Neural cell (in vitro differentiated cells): Measurements from ENCODE around the gene MREG. TPM values are rescaled to one million over a fixed set of nuclear protein-coding genes. Genes with fewer than 3 reads are reported as not detected.

Experiments
- H2AFZ ChIP-seq: fragments of 200-600, 300-800 bp; sonication (generic), shearing (Covaris generic); 2 replicates; pipeline ENCODE4 v1.6.0; 2014; ENCODE audit warnings: low read depth, mild to moderate bottlenecking, antibody characterized with exemption, low read length, moderate library complexity
- H3F3A ChIP-seq: fragments of 200-600 bp; shearing (Covaris generic); 2 replicates; pipeline ENCODE4 v1.6.1; 2016; ENCODE audit warnings: mild to moderate bottlenecking, moderate library complexity, mixed read lengths, antibody characterized with exemption, low read length; ENCODE audit not compliant: insufficient read depth, poor library complexity, severe bottlenecking
- H3K27ac ChIP-seq: fragments of 200-600, 300-800 bp; sonication (generic), shearing (Covaris generic); 2 replicates; pipeline ENCODE4 v1.5.1; 2014; ENCODE audit warnings: mild to moderate bottlenecking, low read length, moderate library complexity
- H3K27me3 ChIP-seq: fragments of 300-800, 200-600 bp; sonication (generic), shearing (Covaris generic); 2 replicates; pipeline ENCODE4 v1.6.0; 2014; ENCODE audit warnings: mild to moderate bottlenecking, low read depth, low read length, moderate library complexity; ENCODE audit not compliant: insufficient read depth
- H3K36me3 ChIP-seq: fragments of 300-800, 200-600 bp; sonication (generic), shearing (Covaris generic); 2 replicates; pipeline ENCODE4 v1.5.1; 2014; ENCODE audit warnings: mild to moderate bottlenecking, antibody characterized with exemption, low read length, moderate library complexity; ENCODE audit not compliant: insufficient read depth
- H3K4me2 ChIP-seq: fragments of 300-800, 200-600 bp; sonication (generic), shearing (Covaris generic); 2 replicates; pipeline ENCODE4 v1.6.0; 2014; ENCODE audit warnings: mild to moderate bottlenecking, low read length
- H3K4me3 ChIP-seq: fragments of 300-800, 200-600 bp; sonication (generic), shearing (Covaris generic); 2 replicates; pipeline ENCODE4 v1.5.1; 2014; ENCODE audit warnings: mild to moderate bottlenecking, low read length, moderate library complexity
- H3K79me2 ChIP-seq: fragments of 200-600 bp; shearing (Covaris generic); replicated peaks from 2 replicates; pipeline ENCODE4 v1.6.0; 2014; ENCODE audit warnings: mild to moderate bottlenecking, low read length, moderate library complexity; ENCODE audit not compliant: insufficient read depth
- H3K9ac ChIP-seq: fragments of 300-800, 200-600 bp; sonication (generic), shearing (Covaris generic); 2 replicates; pipeline ENCODE4 v1.6.1; 2016; ENCODE audit warnings: mild to moderate bottlenecking, low read length, mixed read lengths
- H3K9me2 ChIP-seq: fragments of 200-600 bp; shearing (Covaris generic); 2 replicates; pipeline ENCODE4 v1.6.1; 2016; ENCODE audit warnings: mild to moderate bottlenecking, low read length, mixed read lengths; ENCODE audit not compliant: insufficient read depth
- H3K9me3 ChIP-seq: fragments of 200-600, 300-800 bp; sonication (generic), shearing (Covaris generic); 2 replicates; pipeline ENCODE4 v1.6.1; 2016; ENCODE audit warnings: mild to moderate bottlenecking, mixed run types, low read length, moderate library complexity, mixed read lengths
- H4K20me1 ChIP-seq: fragments of 200-600 bp; shearing (Covaris generic); 2 replicates; pipeline ENCODE4 v1.6.1; 2016; ENCODE audit warnings: mild to moderate bottlenecking, mixed run types; ENCODE audit not compliant: insufficient read depth
- EP300 ChIP-seq: fragments of 450-650 bp; conservative IDR thresholded peaks from 2 replicates; pipeline ENCODE4 v1.6.1; 2014; ENCODE audit warnings: antibody characterized with exemption, mild to moderate bottlenecking, moderate library complexity; ENCODE audit not compliant: poor library complexity, severe bottlenecking
- EZH2 ChIP-seq: fragments of 200-600, 300-800 bp; shearing (Covaris generic), sonication (generic); IDR thresholded peaks from 2 replicates; pipeline ENCODE4 v1.6.1; 2014; ENCODE audit warnings: antibody characterized with exemption, low read length, borderline replicate concordance, mild to moderate bottlenecking; ENCODE audit not compliant: insufficient read depth, poor library complexity, severe bottlenecking
- MXI1 ChIP-seq: fragments of 450-650 bp; conservative IDR thresholded peaks from 2 replicates; pipeline ENCODE4 v1.6.1; 2014; ENCODE audit warnings: antibody characterized with exemption, mild to moderate bottlenecking; ENCODE audit not compliant: poor library complexity, severe bottlenecking
- POLR2AphosphoS5 ChIP-seq: IDR thresholded peaks from 2 replicates; pipeline ENCODE4 v1.6.1; 2012
- RAD21 ChIP-seq: fragments of 450-650 bp; conservative IDR thresholded peaks from 2 replicates; pipeline ENCODE4 v1.6.1; 2014; ENCODE audit warnings: antibody characterized with exemption, mild to moderate bottlenecking, moderate library complexity
- SMC3 ChIP-seq: fragments of 450-650 bp; conservative IDR thresholded peaks from 2 replicates; pipeline ENCODE4 v1.6.1; 2014; ENCODE audit warnings: antibody characterized with exemption, mild to moderate bottlenecking, moderate library complexity; ENCODE audit not compliant: poor library complexity
- TAF1 ChIP-seq: IDR thresholded peaks from 2 replicates; pipeline ENCODE4 v1.6.1; 2012; ENCODE audit warnings: low read depth
- polyA plus RNA-seq: library from polyadenylated mRNA; depleted of rRNA; stranded (reverse); fragments of >200 nt; gene quantifications from 2 replicates; pipeline ENCODE4 v1.2.3, GENCODE V29; 2014
- TF ChIP-seq, protein P1 (sequence below): IDR thresholded peaks from 2 replicates; pipeline ENCODE4 v1.6.1; 2012; ENCODE audit warnings: borderline replicate concordance
- TF ChIP-seq, protein P2 (sequence below): fragments of 450-650 bp; IDR thresholded peaks from 2 replicates; pipeline ENCODE4 v1.5.1; 2014; ENCODE audit warnings: antibody characterized with exemption, mild to moderate bottlenecking, moderate library complexity; ENCODE audit not compliant: poor library complexity, severe bottlenecking

The MREG gene
- polyA plus RNA-seq, 1 donor from 2014 or later, result 9.1 TPM

DNA sequence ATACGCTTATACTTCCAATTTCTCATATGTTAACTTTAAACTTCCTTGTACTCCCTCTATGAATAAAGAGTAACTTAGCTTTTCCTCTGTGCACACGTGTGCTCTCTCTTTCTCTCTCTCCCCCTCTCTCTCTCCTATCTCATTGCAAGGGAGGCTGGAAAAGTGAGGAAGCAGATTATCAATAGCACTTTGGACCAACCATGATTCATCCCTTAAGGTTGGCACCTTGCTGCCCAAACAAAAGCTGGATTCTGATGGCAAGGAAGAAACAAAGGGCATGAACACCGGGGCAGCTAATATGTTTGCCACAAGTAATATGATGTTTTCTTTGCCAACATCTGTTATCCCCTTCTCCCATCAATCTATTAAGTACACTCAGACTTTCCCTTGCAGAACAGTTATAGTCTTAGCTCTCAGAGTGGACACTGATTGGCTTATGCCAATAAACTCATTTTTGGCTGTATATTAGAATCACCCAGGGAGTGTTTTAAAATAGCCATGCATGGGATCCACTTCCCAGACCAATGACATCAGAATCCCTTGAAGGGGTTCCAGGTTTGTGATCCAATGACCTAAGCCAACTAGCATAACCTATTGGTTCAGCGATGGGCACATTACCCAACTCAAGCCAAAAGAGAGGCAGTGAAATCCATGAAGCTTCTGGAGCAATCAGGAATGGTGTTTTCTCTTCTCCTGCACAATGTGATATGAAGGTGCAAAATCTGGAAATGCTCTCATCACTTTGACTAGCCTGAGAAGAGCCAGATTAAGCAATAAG is 60.3 kb downstream of the MREG start:
- Histone ChIP-seq H3K9ac (no peak overlapping the region), H3F3A (no peaks in the 10 kb centered on the region), H4K20me1 (no peaks in the 10 kb centered on the region), H3K4me3 (no peak overlapping the region), H3K4me2 (no peak overlapping the region), H3K79me2 (no peaks in the 10 kb centered on the region), H3K27me3 (no peaks in the 10 kb centered on the region), H3K36me3 (no peaks in the 10 kb centered on the region), H3K9me2 (no peaks in the 10 kb centered on the region), H3K9me3 (no peaks in the 10 kb centered on the region), H3K27ac (no peak overlapping the region), H2AFZ (no peak overlapping the region)
- TF ChIP-seq EP300, result no peak
- TF ChIP-seq MXI1, result no peak
- TF ChIP-seq, protein P1, sequence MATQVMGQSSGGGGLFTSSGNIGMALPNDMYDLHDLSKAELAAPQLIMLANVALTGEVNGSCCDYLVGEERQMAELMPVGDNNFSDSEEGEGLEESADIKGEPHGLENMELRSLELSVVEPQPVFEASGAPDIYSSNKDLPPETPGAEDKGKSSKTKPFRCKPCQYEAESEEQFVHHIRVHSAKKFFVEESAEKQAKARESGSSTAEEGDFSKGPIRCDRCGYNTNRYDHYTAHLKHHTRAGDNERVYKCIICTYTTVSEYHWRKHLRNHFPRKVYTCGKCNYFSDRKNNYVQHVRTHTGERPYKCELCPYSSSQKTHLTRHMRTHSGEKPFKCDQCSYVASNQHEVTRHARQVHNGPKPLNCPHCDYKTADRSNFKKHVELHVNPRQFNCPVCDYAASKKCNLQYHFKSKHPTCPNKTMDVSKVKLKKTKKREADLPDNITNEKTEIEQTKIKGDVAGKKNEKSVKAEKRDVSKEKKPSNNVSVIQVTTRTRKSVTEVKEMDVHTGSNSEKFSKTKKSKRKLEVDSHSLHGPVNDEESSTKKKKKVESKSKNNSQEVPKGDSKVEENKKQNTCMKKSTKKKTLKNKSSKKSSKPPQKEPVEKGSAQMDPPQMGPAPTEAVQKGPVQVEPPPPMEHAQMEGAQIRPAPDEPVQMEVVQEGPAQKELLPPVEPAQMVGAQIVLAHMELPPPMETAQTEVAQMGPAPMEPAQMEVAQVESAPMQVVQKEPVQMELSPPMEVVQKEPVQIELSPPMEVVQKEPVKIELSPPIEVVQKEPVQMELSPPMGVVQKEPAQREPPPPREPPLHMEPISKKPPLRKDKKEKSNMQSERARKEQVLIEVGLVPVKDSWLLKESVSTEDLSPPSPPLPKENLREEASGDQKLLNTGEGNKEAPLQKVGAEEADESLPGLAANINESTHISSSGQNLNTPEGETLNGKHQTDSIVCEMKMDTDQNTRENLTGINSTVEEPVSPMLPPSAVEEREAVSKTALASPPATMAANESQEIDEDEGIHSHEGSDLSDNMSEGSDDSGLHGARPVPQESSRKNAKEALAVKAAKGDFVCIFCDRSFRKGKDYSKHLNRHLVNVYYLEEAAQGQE, result no peak
- TF ChIP-seq SMC3, result no peak
- TF ChIP-seq, protein P2, sequence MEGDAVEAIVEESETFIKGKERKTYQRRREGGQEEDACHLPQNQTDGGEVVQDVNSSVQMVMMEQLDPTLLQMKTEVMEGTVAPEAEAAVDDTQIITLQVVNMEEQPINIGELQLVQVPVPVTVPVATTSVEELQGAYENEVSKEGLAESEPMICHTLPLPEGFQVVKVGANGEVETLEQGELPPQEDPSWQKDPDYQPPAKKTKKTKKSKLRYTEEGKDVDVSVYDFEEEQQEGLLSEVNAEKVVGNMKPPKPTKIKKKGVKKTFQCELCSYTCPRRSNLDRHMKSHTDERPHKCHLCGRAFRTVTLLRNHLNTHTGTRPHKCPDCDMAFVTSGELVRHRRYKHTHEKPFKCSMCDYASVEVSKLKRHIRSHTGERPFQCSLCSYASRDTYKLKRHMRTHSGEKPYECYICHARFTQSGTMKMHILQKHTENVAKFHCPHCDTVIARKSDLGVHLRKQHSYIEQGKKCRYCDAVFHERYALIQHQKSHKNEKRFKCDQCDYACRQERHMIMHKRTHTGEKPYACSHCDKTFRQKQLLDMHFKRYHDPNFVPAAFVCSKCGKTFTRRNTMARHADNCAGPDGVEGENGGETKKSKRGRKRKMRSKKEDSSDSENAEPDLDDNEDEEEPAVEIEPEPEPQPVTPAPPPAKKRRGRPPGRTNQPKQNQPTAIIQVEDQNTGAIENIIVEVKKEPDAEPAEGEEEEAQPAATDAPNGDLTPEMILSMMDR, result no peak
- TF ChIP-seq EZH2, result no peak
- no peak for TF ChIP-seq POLR2AphosphoS5
- no peak for TF ChIP-seq TAF1
- TF ChIP-seq RAD21, result no peak

DNA sequence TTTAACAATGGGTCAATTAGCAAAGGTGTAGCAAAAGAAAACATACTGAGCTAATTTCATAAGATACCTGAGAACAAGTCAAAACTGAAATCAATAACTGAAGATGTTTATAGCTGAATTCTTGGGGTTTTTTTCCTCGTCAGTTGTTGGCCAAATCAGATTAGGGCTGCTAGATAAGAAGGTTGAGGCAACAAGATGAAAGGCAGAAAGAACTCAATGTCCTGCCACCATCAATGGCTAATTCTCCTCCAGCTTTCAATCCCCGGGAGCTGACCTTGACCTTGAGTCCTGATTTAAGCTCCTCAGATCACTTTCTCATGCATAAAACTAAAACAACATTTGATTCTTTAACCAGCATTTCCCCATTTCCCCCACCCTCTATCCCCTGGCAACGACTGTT is 61.8 kb downstream of the MREG start:
- no peaks in the 10 kb centered on the region for H3K9me2 ChIP-seq

More for the DNA sequence above, 61.8 kb downstream of the MREG start:
- H3K79me2 ChIP-seq, result no peaks in the 10 kb centered on the region
- TF ChIP-seq TAF1 (no peak), MXI1 (no peak), RAD21 (no peak), EZH2 (no peak), POLR2AphosphoS5 (no peak), SMC3 (no peak), EP300 (no peak)
- TF ChIP-seq, protein P2, result no peak
- TF ChIP-seq, protein P1, result no peak
- H3K4me3 ChIP-seq, result no peak overlapping the region
- no peaks in the 10 kb centered on the region for H3K9me3 ChIP-seq
- no peak overlapping the region for H2AFZ ChIP-seq
- no peak overlapping the region for H3K27ac ChIP-seq
- no peaks in the 10 kb centered on the region for H4K20me1 ChIP-seq
- no peaks in the 10 kb centered on the region for H3K36me3 ChIP-seq
- H3F3A ChIP-seq, result no peaks in the 10 kb centered on the region
- no peak overlapping the region for H3K9ac ChIP-seq
- no peak overlapping the region for H3K4me2 ChIP-seq
- H3K27me3 ChIP-seq, result no peaks in the 10 kb centered on the region
